PFSK-1 (cell line): ENCODE measurements around the gene FARS2.

Source experiments
- POLR2AphosphoS5 ChIP-seq: IDR thresholded peaks from 2 replicates; pipeline ENCODE4 v1.6.1; 2012; ENCODE audit warnings: low read depth, mild to moderate bottlenecking, control low read depth, low read length, moderate library complexity
- SIN3A ChIP-seq: IDR thresholded peaks from 2 replicates; pipeline ENCODE4 v1.6.1; 2012; ENCODE audit warnings: mild to moderate bottlenecking, low read length, moderate library complexity, borderline replicate concordance; ENCODE audit not compliant: insufficient read depth
- TAF1 ChIP-seq: IDR thresholded peaks from 2 replicates; pipeline ENCODE4 v1.6.1; 2012; ENCODE audit warnings: low read length, control low read depth, borderline replicate concordance; ENCODE audit not compliant: insufficient read depth

DNA sequence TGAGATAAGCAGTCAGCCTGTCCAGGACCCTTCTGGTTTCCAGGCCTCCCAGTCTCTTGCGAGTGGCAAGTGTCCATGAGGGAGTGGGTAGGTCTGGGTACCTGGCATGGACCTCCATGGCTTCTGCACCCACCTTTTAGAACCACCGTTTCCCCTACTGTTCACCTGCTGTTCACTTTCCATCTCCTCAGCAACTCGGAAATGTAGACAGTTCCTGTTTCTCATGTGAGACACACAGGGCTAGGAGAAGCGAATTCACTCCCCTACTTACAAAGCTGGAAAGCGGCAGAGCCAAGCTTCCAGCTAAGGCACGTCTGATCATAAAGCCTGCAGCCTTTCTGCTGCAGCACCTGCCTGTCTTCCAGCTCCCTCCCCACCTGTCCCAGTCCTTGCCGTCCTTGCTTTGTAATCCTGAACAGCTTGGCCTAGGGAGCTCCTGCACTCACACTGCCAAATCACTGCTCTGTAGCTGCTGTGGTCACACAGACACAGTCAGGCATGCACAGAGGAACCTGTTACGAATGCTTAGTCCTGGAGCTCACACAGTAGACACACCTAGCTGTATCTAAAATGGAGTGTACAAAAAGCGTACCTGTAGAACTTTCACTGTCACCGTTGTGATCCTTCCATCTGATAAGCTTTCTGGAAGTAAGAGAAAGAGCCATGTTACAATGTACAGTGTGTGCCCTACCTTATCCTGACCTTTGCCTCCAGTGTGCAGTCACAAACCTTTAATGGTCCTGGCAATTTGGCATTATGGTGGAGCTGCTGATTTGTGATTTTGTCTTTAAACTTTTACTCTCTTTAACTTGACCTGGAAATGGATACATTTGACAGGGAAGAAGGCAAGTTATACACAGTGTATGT, 451.3 kb downstream of the FARS2 start:
- no peak for TF ChIP-seq POLR2AphosphoS5
- TF ChIP-seq SIN3A, result no peak
- no peak for TF ChIP-seq TAF1
